Measurements from ENCODE around the gene TESPA1.

The TESPA1 gene

GRCh38 chr12:54984658-54985376 is at the start of gene TESPA1:
Gene TESPA1 (minus strand): TSS chr12:54984762. CDS start chr12:54974562, 10,200 bp downstream.
- Histone ChIP-seq H3K9me3 (ENCODE audit: control insufficient read depth, low read length) (no peaks in the 10 kb centered on the region), H2AFZ (no peak within 1 kb of the TSS), H3K79me2 (no peaks in the 10 kb centered on the region), H3K27me3 (ENCODE audit: control insufficient read depth, insufficient read depth, low read length) (no peaks in the 10 kb centered on the region), H3K9ac (no peak within 1 kb of the TSS), H3K36me3 (ENCODE audit: control insufficient read depth, insufficient read depth, low read length) (no peaks in the 10 kb centered on the region), H3K4me2 (ENCODE audit: low read length) (no peak within 1 kb of the TSS), H3K4me1 (no peaks in the 10 kb centered on the region), H3K27ac (no peak within 1 kb of the TSS), H3K4me3 (ENCODE audit: low read depth, low read length) (no peak within 1 kb of the TSS)
- TF ChIP-seq CTCF (IDR thresholded peaks at IDR 0.05): no peak

- Histone ChIP-seq H3K9me3 (ENCODE audit: control insufficient read depth, low read length) (no peaks in the 10 kb centered on the region), H3K79me2 (no peaks in the 10 kb centered on the region), H3K27ac (no peak overlapping the region), H3K4me1 (no peaks in the 10 kb centered on the region), H3K4me2 (ENCODE audit: low read length) (no peak overlapping the region), H3K4me3 (ENCODE audit: low read depth, low read length) (no peak overlapping the region), H3K36me3 (ENCODE audit: control insufficient read depth, insufficient read depth, low read length) (no peaks in the 10 kb centered on the region), H3K27me3 (ENCODE audit: control insufficient read depth, insufficient read depth, low read length) (no peaks in the 10 kb centered on the region), H3K9ac (no peak overlapping the region), H2AFZ (no peak overlapping the region)
- no peak for TF ChIP-seq CTCF (IDR thresholded peaks at IDR 0.05)
These were observed 49.7 kb upstream of the TESPA1 start for GRCh38 chr12:55034218-55034617.

GRCh38 chr12:55025508-55025907 is 40.9 kb upstream of the TESPA1 start:
- no peaks in the 10 kb centered on the region for H3K9me3 ChIP-seq (ENCODE audit: control insufficient read depth, low read length)
- no peak overlapping the region for H3K9ac ChIP-seq
- H3K27me3 ChIP-seq (ENCODE audit: control insufficient read depth, insufficient read depth, low read length): no peaks in the 10 kb centered on the region
- no peak overlapping the region for H3K4me3 ChIP-seq (ENCODE audit: low read depth, low read length)
- no peak overlapping the region for H3K4me2 ChIP-seq (ENCODE audit: low read length)
- no peaks in the 10 kb centered on the region for H3K36me3 ChIP-seq (ENCODE audit: control insufficient read depth, insufficient read depth, low read length)
- H2AFZ ChIP-seq: no peak overlapping the region
- no peak overlapping the region for H3K27ac ChIP-seq
- TF ChIP-seq CTCF (IDR thresholded peaks at IDR 0.05): no peak
- no peaks in the 10 kb centered on the region for H3K4me1 ChIP-seq
- no peaks in the 10 kb centered on the region for H3K79me2 ChIP-seq

- Histone ChIP-seq H2AFZ (no peak overlapping the region), H3K4me1 (no peaks in the 10 kb centered on the region), H3K27me3 (ENCODE audit: control insufficient read depth, insufficient read depth, low read length) (no peaks in the 10 kb centered on the region), H3K4me2 (ENCODE audit: low read length) (no peak overlapping the region), H3K4me3 (ENCODE audit: low read depth, low read length) (no peak overlapping the region), H3K9me3 (ENCODE audit: control insufficient read depth, low read length) (no peaks in the 10 kb centered on the region), H3K36me3 (ENCODE audit: control insufficient read depth, insufficient read depth, low read length) (no peaks in the 10 kb centered on the region), H3K27ac (no peak overlapping the region), H3K79me2 (no peaks in the 10 kb centered on the region), H3K9ac (no peak overlapping the region)
- TF ChIP-seq CTCF (IDR thresholded peaks at IDR 0.05): no peak
These were observed 40.0 kb upstream of the TESPA1 start for GRCh38 chr12:55024575-55024974.

GRCh38 chr12:55019784-55020183 is 35.2 kb upstream of the TESPA1 start, which contains the start of gene NEUROD4:
Gene NEUROD4 (plus strand): TSS chr12:55019974. CDS start chr12:55026440, 6,466 bp downstream.
- H3K36me3 ChIP-seq (ENCODE audit: control insufficient read depth, insufficient read depth, low read length): no peaks in the 10 kb centered on the region
- no peak within 1 kb of the TSS for H3K9ac ChIP-seq
- H3K4me3 ChIP-seq (ENCODE audit: low read depth, low read length): no peak within 1 kb of the TSS
- H3K27ac ChIP-seq: no peak within 1 kb of the TSS
- no peaks in the 10 kb centered on the region for H3K4me1 ChIP-seq
- no peaks in the 10 kb centered on the region for H3K79me2 ChIP-seq
- H3K9me3 ChIP-seq (ENCODE audit: control insufficient read depth, low read length): no peaks in the 10 kb centered on the region
- H2AFZ ChIP-seq: peak within 1 kb of the TSS; percentile 71
- no peaks in the 10 kb centered on the region for H3K27me3 ChIP-seq (ENCODE audit: control insufficient read depth, insufficient read depth, low read length)
- TF ChIP-seq CTCF (IDR thresholded peaks at IDR 0.05): no peak
- no peak within 1 kb of the TSS for H3K4me2 ChIP-seq (ENCODE audit: low read length)

All from parathyroid adenoma (tissue), 2 donors.